Measurements from ENCODE around the gene MTG2. TPM values are rescaled to one million over a fixed set of nuclear protein-coding genes. Genes with fewer than 3 reads are reported as not detected.

The MTG2 gene
- total and polyA plus RNA-seq, 9 donors = 12.7 to 36.9 (median 33.3) TPM

GRCh38 chr20:62141043-62141396 lies 41.8 kb upstream of the MTG2 start:
- Histone ChIP-seq H3K4me1 (ENCODE audit: insufficient read depth) (peaks cover 12% of the 10 kb centered on the region), H3K4me3 (no peak overlapping the region), H3K9me3 (no peaks in the 10 kb centered on the region), H3K36me3 (no peaks in the 10 kb centered on the region), H3K27me3 (no peaks in the 10 kb centered on the region), H3K27ac (no peak overlapping the region)
- intact Hi-C loops (cut with DNase I) = loop anchor here in 3 of 4 donors (5.0 kb wide), 4 partner anchors 74 to 241 kb away; partner anchors contain the start of gene TAF4 (in 1 of the 3)
- TF ChIP-seq CTCF (IDR thresholded peaks at IDR 0.05) = no peak
- no peak for TF ChIP-seq EP300 (IDR thresholded peaks at IDR 0.05)
- no peak for TF ChIP-seq POLR2A (IDR thresholded peaks at IDR 0.05)
- WGBS, 3 donors = 75 to 78% (median 76%) methylated on average over 7 of the region's 7 CpGs
- DNase-seq = no peak

- 19 to 26% (median 23%) methylated on average over 14 of the region's 14 CpGs for WGBS, 3 donors
Observed at GRCh38 chr20:62141397-62142251, 41.2 kb upstream of the MTG2 start.

GRCh38 chr20:62142252-62143080 lies 40.4 kb upstream of the MTG2 start:
- no peaks in the 10 kb centered on the region for H3K36me3 ChIP-seq
- DNase-seq = peak in 4 of 5 donors; percentile 38 to 55 (median 54)
- H3K9me3 ChIP-seq = no peaks in the 10 kb centered on the region
- H3K4me1 ChIP-seq (ENCODE audit: insufficient read depth) = peaks cover 14% of the 10 kb centered on the region
- peak overlapping the region; percentile 68 for H3K4me3 ChIP-seq
- H3K27me3 ChIP-seq = no peaks in the 10 kb centered on the region
- intact Hi-C loops (cut with DNase I) = loop anchor here in 3 of 4 donors (2.0 to 5.0 kb wide), 5 partner anchors 20 to 240 kb away; partner anchors contain the start of genes LSM14B (in 1 of the 3) and TAF4 (in 1 of the 3)
- H3K27ac ChIP-seq = peak overlapping the region; percentile 98 to 100
- WGBS, 3 donors = 1 to 2% (median 1%) methylated on average over 59 to 71 of the region's 71 CpGs
- TF ChIP-seq EP300 (IDR thresholded peaks at IDR 0.05) (no peak), POLR2A (IDR thresholded peaks at IDR 0.05) (no peak), CTCF (IDR thresholded peaks at IDR 0.05) (no peak)

More at GRCh38 chr20:62141397-62142251, 41.2 kb upstream of the MTG2 start:
- intact Hi-C loops (cut with DNase I) = loop anchor here in 3 of 4 donors (2.0 to 5.0 kb wide), 5 partner anchors 19 to 241 kb away; partner anchors contain the start of genes LSM14B (in 1 of the 3) and TAF4 (in 1 of the 3)
- peak overlapping the region; percentile 98 to 100 for H3K27ac ChIP-seq
- no peaks in the 10 kb centered on the region for H3K27me3 ChIP-seq
- DNase-seq = no peak
- no peaks in the 10 kb centered on the region for H3K9me3 ChIP-seq
- peak overlapping the region; percentile 68 for H3K4me3 ChIP-seq
- H3K4me1 ChIP-seq (ENCODE audit: insufficient read depth) = peaks cover 14% of the 10 kb centered on the region
- no peaks in the 10 kb centered on the region for H3K36me3 ChIP-seq
- TF ChIP-seq POLR2A (IDR thresholded peaks at IDR 0.05) (no peak), EP300 (IDR thresholded peaks at IDR 0.05) (no peak), CTCF (IDR thresholded peaks at IDR 0.05) (no peak)

All from ovary (tissue), 9 donors.